Cardiac muscle cell (in vitro differentiated cells and primary cell): ENCODE data around the gene PLA2G1B. TPM values are rescaled to one million over a fixed set of nuclear protein-coding genes. Genes with fewer than 3 reads are reported as not detected.

Source experiments
- DNase-seq, 2 donors: peaks; one replicate each; pipeline versions ENCODE4 v3.0.0 to v3.0.0-alpha.2; 2010 to 2017; ENCODE audit warnings: low read depth in 1 of 2, low spot score in 1 of 2
- H3K27ac ChIP-seq: fragments of 200-600 bp; sonication (generic); 2 replicates; pipeline ENCODE4 v1.5.1; 2016
- H3K27me3 ChIP-seq: fragments of 200-600 bp; sonication (generic); 2 replicates; pipeline ENCODE4 v1.6.0; 2016; ENCODE audit warnings: control low read depth
- H3K36me3 ChIP-seq: fragments of 200-600 bp; sonication (generic); 2 replicates; pipeline ENCODE4 v1.5.1; 2016; ENCODE audit warnings: control low read depth
- H3K4me1 ChIP-seq: fragments of 200-600 bp; sonication (generic); 2 replicates; pipeline ENCODE4 v1.8.1; 2017; ENCODE audit warnings: low read depth, mild to moderate bottlenecking, mixed run types
- H3K4me3 ChIP-seq: fragments of 200-600 bp; sonication (generic); 2 replicates; pipeline ENCODE4 v1.5.1; 2016; ENCODE audit warnings: mild to moderate bottlenecking
- H3K9me3 ChIP-seq: fragments of 200-600 bp; sonication (generic); 2 replicates; pipeline ENCODE4 v1.5.1; 2017; ENCODE audit warnings: low read depth, mild to moderate bottlenecking, control low read depth
- CTCF ChIP-seq: IDR thresholded peaks from 2 replicates; pipeline ENCODE4 v1.5.1; 2012; ENCODE audit warnings: low read depth, mild to moderate bottlenecking, low read length
- polyA plus RNA-seq: library from polyadenylated mRNA; unstranded; fragments of >200 nt; fragmentation: Nextera tagmentation; extraction: Ambion mirVana; gene quantifications from 2 replicates; pipeline ENCODE4 v1.2.1, GENCODE V29; 2016
- total RNA-seq: library from RNA; depleted of rRNA; stranded (reverse); fragments of >200 nt; gene quantifications from 2 replicates; pipeline ENCODE4 v1.2.3, GENCODE V29; 2016

Gene PLA2G1B
- total and polyA plus RNA-seq, 2 experiments from 2014 or later: not detected

- Histone ChIP-seq H3K4me1 (no peaks in the 10 kb centered on the region), H3K4me3 (no peak overlapping the region), H3K27me3 (no peaks in the 10 kb centered on the region), H3K36me3 (no peaks in the 10 kb centered on the region), H3K27ac (no peak overlapping the region), H3K9me3 (no peaks in the 10 kb centered on the region)
- no peak for DNase-seq
- TF ChIP-seq CTCF: no peak
These were observed 4.9 kb upstream of the PLA2G1B start for GRCh38 chr12:120332523-120332922.

- no peaks in the 10 kb centered on the region for H3K27me3 ChIP-seq
- H3K36me3 ChIP-seq: no peaks in the 10 kb centered on the region
- H3K4me3 ChIP-seq: no peak overlapping the region
- DNase-seq: no peak
- H3K9me3 ChIP-seq: no peaks in the 10 kb centered on the region
- H3K27ac ChIP-seq: no peak overlapping the region
- no peak for TF ChIP-seq CTCF
- no peaks in the 10 kb centered on the region for H3K4me1 ChIP-seq
These were observed 4.5 kb upstream of the PLA2G1B start for GRCh38 chr12:120332041-120332440.

- Histone ChIP-seq H3K4me3 (no peak overlapping the region), H3K4me1 (no peaks in the 10 kb centered on the region), H3K9me3 (no peaks in the 10 kb centered on the region), H3K36me3 (no peaks in the 10 kb centered on the region), H3K27ac (no peak overlapping the region), H3K27me3 (no peaks in the 10 kb centered on the region)
- no peak for DNase-seq
- TF ChIP-seq CTCF: no peak
These were observed 3.8 kb upstream of the PLA2G1B start for GRCh38 chr12:120331390-120331789.

GRCh38 chr12:120328228-120328627, 649 bp upstream of the PLA2G1B start:
- Histone ChIP-seq H3K4me3 (no peak overlapping the region), H3K9me3 (no peaks in the 10 kb centered on the region), H3K36me3 (no peaks in the 10 kb centered on the region), H3K27me3 (no peaks in the 10 kb centered on the region), H3K4me1 (no peaks in the 10 kb centered on the region), H3K27ac (no peak overlapping the region)
- TF ChIP-seq CTCF: no peak
- DNase-seq: no peak

GRCh38 chr12:120324841-120325417, 2.6 kb downstream of the PLA2G1B start:
- no peaks in the 10 kb centered on the region for H3K4me1 ChIP-seq
- H3K4me3 ChIP-seq: no peak overlapping the region
- DNase-seq: no peak
- no peak for TF ChIP-seq CTCF
- no peaks in the 10 kb centered on the region for H3K27me3 ChIP-seq
- no peaks in the 10 kb centered on the region for H3K36me3 ChIP-seq
- no peak overlapping the region for H3K27ac ChIP-seq
- H3K9me3 ChIP-seq: no peaks in the 10 kb centered on the region
